BE2C (cell line): ENCODE results near the gene CACNA2D3.

Source experiments
- DNase-seq: peaks from one replicate; pipeline ENCODE4 v3.0.0-alpha.2; 2020
- H3K27me3 ChIP-seq: fragments of 250-450 bp; sonication (Bioruptor Pico); 2 replicates; pipeline ENCODE4 v1.5.1; 2020; ENCODE audit warnings: mild to moderate bottlenecking
- H3K36me3 ChIP-seq: fragments of 250-450 bp; sonication (Bioruptor Pico); 2 replicates; pipeline ENCODE4 v1.5.1; 2020; ENCODE audit warnings: mild to moderate bottlenecking
- H3K4me1 ChIP-seq: fragments of 250-450 bp; sonication (Bioruptor Pico); 2 replicates; pipeline ENCODE4 v1.5.1; 2020
- H3K4me3 ChIP-seq: 2 replicates; pipeline ENCODE4 v1.5.1; 2011; ENCODE audit warnings: low read depth, low read length
- H3K9me3 ChIP-seq: fragments of 250-450 bp; sonication (Bioruptor Pico); 2 replicates; pipeline ENCODE4 v1.5.1; 2020
- CTCF ChIP-seq: IDR thresholded peaks from 2 replicates; pipeline ENCODE4 v1.5.1; 2012; ENCODE audit warnings: mild to moderate bottlenecking, low read depth, low read length

Gene CACNA2D3

GRCh38 chr3:54818486-54818885, 696.1 kb downstream of the CACNA2D3 start:
- no peaks in the 10 kb centered on the region for H3K36me3 ChIP-seq

GRCh38 chr3:54818942-54819341, 696.6 kb downstream of the CACNA2D3 start:
- no peak for TF ChIP-seq CTCF

More at GRCh38 chr3:54818486-54818885, 696.1 kb downstream of the CACNA2D3 start:
- no peak for DNase-seq
- no peaks in the 10 kb centered on the region for H3K4me1 ChIP-seq
- no peak for TF ChIP-seq CTCF
- no peaks in the 10 kb centered on the region for H3K9me3 ChIP-seq
- no peaks in the 10 kb centered on the region for H3K27me3 ChIP-seq
- H3K4me3 ChIP-seq: no peak overlapping the region

GRCh38 chr3:54819946-54820345, 697.6 kb downstream of the CACNA2D3 start:
- Histone ChIP-seq H3K9me3 (no peaks in the 10 kb centered on the region), H3K36me3 (no peaks in the 10 kb centered on the region), H3K4me1 (no peaks in the 10 kb centered on the region), H3K4me3 (no peak overlapping the region), H3K27me3 (no peaks in the 10 kb centered on the region)
- DNase-seq: no peak
- no peak for TF ChIP-seq CTCF

More at GRCh38 chr3:54818942-54819341, 696.6 kb downstream of the CACNA2D3 start:
- Histone ChIP-seq H3K4me3 (no peak overlapping the region), H3K27me3 (no peaks in the 10 kb centered on the region), H3K9me3 (no peaks in the 10 kb centered on the region), H3K4me1 (no peaks in the 10 kb centered on the region), H3K36me3 (no peaks in the 10 kb centered on the region)
- DNase-seq: no peak

- Histone ChIP-seq H3K4me3 (no peak overlapping the region), H3K4me1 (no peaks in the 10 kb centered on the region), H3K9me3 (no peaks in the 10 kb centered on the region), H3K27me3 (no peaks in the 10 kb centered on the region), H3K36me3 (no peaks in the 10 kb centered on the region)
- no peak for DNase-seq
- no peak for TF ChIP-seq CTCF
Observed at GRCh38 chr3:54822206-54822605, 699.9 kb downstream of the CACNA2D3 start.

- no peaks in the 10 kb centered on the region for H3K9me3 ChIP-seq
- TF ChIP-seq CTCF: no peak
- no peak for DNase-seq
Observed at GRCh38 chr3:54826251-54826691, 703.9 kb downstream of the CACNA2D3 start.

GRCh38 chr3:54827056-54827687, 704.8 kb downstream of the CACNA2D3 start:
- H3K4me3 ChIP-seq: no peak overlapping the region
- no peaks in the 10 kb centered on the region for H3K36me3 ChIP-seq
- no peak for DNase-seq
- no peaks in the 10 kb centered on the region for H3K27me3 ChIP-seq
- H3K9me3 ChIP-seq: no peaks in the 10 kb centered on the region
- TF ChIP-seq CTCF: no peak
- H3K4me1 ChIP-seq: no peaks in the 10 kb centered on the region

More at GRCh38 chr3:54826251-54826691, 703.9 kb downstream of the CACNA2D3 start:
- Histone ChIP-seq H3K4me3 (no peak overlapping the region), H3K27me3 (no peaks in the 10 kb centered on the region), H3K36me3 (no peaks in the 10 kb centered on the region), H3K4me1 (no peaks in the 10 kb centered on the region)
